ENCODE results near the gene PRCD.

The PRCD gene

GRCh38 chr17:76541739-76542454, 2.1 kb downstream of the PRCD start:
- ATAC-seq: no peak
- TF ChIP-seq CSDC2 (CRISPR knock-in tag; IDR thresholded peaks at IDR 0.05): no peak
- TF ChIP-seq TSHZ2 (CRISPR knock-in tag; IDR thresholded peaks at IDR 0.05): no peak
- no peak for TF ChIP-seq ZNF8 (CRISPR knock-in tag; IDR thresholded peaks at IDR 0.05)

- TF ChIP-seq RARB (CRISPR knock-in tag; IDR thresholded peaks at IDR 0.05) (no peak), ZNF8 (CRISPR knock-in tag; IDR thresholded peaks at IDR 0.05) (no peak), TSHZ2 (CRISPR knock-in tag; IDR thresholded peaks at IDR 0.05) (no peak), PATZ1 (CRISPR knock-in tag; IDR thresholded peaks at IDR 0.05; ENCODE audit: borderline replicate concordance) (no peak)
Measured at GRCh38 chr17:76542566-76542971, 2.7 kb downstream of the PRCD start.

GRCh38 chr17:76542984-76543383, 3.1 kb downstream of the PRCD start:
- no peak for ATAC-seq
- TF ChIP-seq BACH2 (CRISPR knock-in tag; IDR thresholded peaks at IDR 0.05; ENCODE audit: borderline replicate concordance): no peak
- TF ChIP-seq PPARA (CRISPR knock-in tag; IDR thresholded peaks at IDR 0.05; ENCODE audit: borderline replicate concordance): no peak
- TF ChIP-seq ESRRG (CRISPR knock-in tag; IDR thresholded peaks at IDR 0.05): no peak
- no peak for TF ChIP-seq TCF4 (CRISPR knock-in tag; IDR thresholded peaks at IDR 0.05; ENCODE audit: borderline replicate concordance)
- no peak for TF ChIP-seq SNAI2 (CRISPR knock-in tag; IDR thresholded peaks at IDR 0.05)
- no peak for TF ChIP-seq ZNF565 (CRISPR knock-in tag; conservative IDR thresholded peaks at IDR 0.05; ENCODE audit: low read depth)
- no peak for TF ChIP-seq ISL1 (CRISPR knock-in tag; IDR thresholded peaks at IDR 0.05)
- no peak for TF ChIP-seq CSDC2 (CRISPR knock-in tag; IDR thresholded peaks at IDR 0.05)
- TF ChIP-seq ARNTL (CRISPR knock-in tag; IDR thresholded peaks at IDR 0.05; ENCODE audit: borderline replicate concordance, low read depth): no peak
- no peak for TF ChIP-seq RARB (CRISPR knock-in tag; IDR thresholded peaks at IDR 0.05)
- no peak for TF ChIP-seq OSR1 (CRISPR knock-in tag; IDR thresholded peaks at IDR 0.05)
- TF ChIP-seq ZNF8 (CRISPR knock-in tag; IDR thresholded peaks at IDR 0.05): no peak

More at GRCh38 chr17:76542566-76542971, 2.7 kb downstream of the PRCD start:
- ATAC-seq: no peak

- no peak for ATAC-seq
- TF ChIP-seq CSRNP3 (CRISPR knock-in tag; IDR thresholded peaks at IDR 0.05): no peak
- TF ChIP-seq ZNF70 (CRISPR knock-in tag; IDR thresholded peaks at IDR 0.05): no peak
- TF ChIP-seq TOX (CRISPR knock-in tag; IDR thresholded peaks at IDR 0.05; ENCODE audit: borderline replicate concordance): no peak
Measured at GRCh38 chr17:76543482-76543825, 3.6 kb downstream of the PRCD start.
